Measurements from ENCODE around the gene AOPEP. TPM values are rescaled to one million over a fixed set of nuclear protein-coding genes. Genes with fewer than 3 reads are reported as not detected.

Gene AOPEP
- total RNA-seq, 1 experiment from 2014 or later, result 15.0 TPM

DNA sequence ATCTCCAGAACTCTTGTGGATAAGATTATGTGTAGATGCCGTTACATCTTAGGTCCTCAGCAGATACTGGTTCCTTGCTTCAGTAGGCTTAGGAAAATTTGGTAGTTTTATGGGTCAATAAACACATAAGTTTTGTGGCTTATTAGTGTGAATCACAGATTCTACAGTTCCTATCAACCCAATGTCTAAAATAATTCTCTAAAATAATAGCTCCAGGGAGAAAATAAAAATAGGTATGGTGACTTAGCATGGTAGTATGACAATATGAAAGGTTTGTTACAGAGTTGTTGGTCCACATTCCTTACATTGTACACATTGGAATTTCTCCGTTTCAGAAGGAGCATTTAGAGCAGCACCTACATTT lies 91.7 kb downstream of the AOPEP start:
- H3K4me2 ChIP-seq (ENCODE audit: insufficient read depth, insufficient read length, low read length), result no peak overlapping the region
- H3K27ac ChIP-seq (ENCODE audit: insufficient read length, low read depth, low read length), result no peak overlapping the region
- no peak overlapping the region for H3K56ac ChIP-seq (ENCODE audit: insufficient read length, low read depth, low read length)
- peaks cover 12 to 32% of the 10 kb centered on the region in 2 experiments for H3K4me1 Mint-ChIP-seq
- 0 out of 2 replicates have a peak, but pooled peaks cover 2% of the 10 kb centered on the region for H3K27me3 Mint-ChIP-seq (ENCODE audit: low read depth)
- H4K5ac ChIP-seq (ENCODE audit: insufficient read length, low read depth, low read length), result no peak overlapping the region
- no peaks in the 10 kb centered on the region for H3K23me2 ChIP-seq (ENCODE audit: insufficient read length, low read depth, low read length, poor library complexity, severe bottlenecking)
- no peak overlapping the region for H3K23ac ChIP-seq (ENCODE audit: insufficient read length, low read depth, low read length)
- H2BK20ac ChIP-seq (ENCODE audit: low read depth, low read length, poor library complexity, severe bottlenecking), result no peak overlapping the region
- H3K79me2 ChIP-seq (ENCODE audit: insufficient read depth, low read length), result no peaks in the 10 kb centered on the region
- H3K27me3 ChIP-seq (ENCODE audit: insufficient read depth, low read length), result no peaks in the 10 kb centered on the region
- H2AK5ac ChIP-seq (ENCODE audit: insufficient read length, low read length), result no peak overlapping the region
- H2BK15ac ChIP-seq (ENCODE audit: low read depth, low read length), result no peak overlapping the region
- H3K18ac ChIP-seq (ENCODE audit: insufficient read length, low read depth, low read length), result no peak overlapping the region
- H4K91ac ChIP-seq (ENCODE audit: insufficient read length, low read depth, low read length), result no peak overlapping the region
- H3K4me1 ChIP-seq (ENCODE audit: insufficient read depth, low read length), result no peaks in the 10 kb centered on the region
- no peaks in the 10 kb centered on the region for H3K79me1 ChIP-seq (ENCODE audit: insufficient read depth, low read depth, low read length, poor library complexity, severe bottlenecking)
- H4K20me1 ChIP-seq (ENCODE audit: control insufficient read depth, insufficient read depth, insufficient read length), result no peaks in the 10 kb centered on the region
- H3K14ac ChIP-seq (ENCODE audit: insufficient read depth, low read length), result no peak overlapping the region
- no peak overlapping the region for H3K27ac Mint-ChIP-seq
- no peak overlapping the region for H2AFZ ChIP-seq (ENCODE audit: low read length)
- no peak overlapping the region for H2BK5ac ChIP-seq (ENCODE audit: insufficient read length, low read length)
- TF ChIP-seq, protein P1, sequence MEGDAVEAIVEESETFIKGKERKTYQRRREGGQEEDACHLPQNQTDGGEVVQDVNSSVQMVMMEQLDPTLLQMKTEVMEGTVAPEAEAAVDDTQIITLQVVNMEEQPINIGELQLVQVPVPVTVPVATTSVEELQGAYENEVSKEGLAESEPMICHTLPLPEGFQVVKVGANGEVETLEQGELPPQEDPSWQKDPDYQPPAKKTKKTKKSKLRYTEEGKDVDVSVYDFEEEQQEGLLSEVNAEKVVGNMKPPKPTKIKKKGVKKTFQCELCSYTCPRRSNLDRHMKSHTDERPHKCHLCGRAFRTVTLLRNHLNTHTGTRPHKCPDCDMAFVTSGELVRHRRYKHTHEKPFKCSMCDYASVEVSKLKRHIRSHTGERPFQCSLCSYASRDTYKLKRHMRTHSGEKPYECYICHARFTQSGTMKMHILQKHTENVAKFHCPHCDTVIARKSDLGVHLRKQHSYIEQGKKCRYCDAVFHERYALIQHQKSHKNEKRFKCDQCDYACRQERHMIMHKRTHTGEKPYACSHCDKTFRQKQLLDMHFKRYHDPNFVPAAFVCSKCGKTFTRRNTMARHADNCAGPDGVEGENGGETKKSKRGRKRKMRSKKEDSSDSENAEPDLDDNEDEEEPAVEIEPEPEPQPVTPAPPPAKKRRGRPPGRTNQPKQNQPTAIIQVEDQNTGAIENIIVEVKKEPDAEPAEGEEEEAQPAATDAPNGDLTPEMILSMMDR (conservative IDR thresholded peaks at IDR 0.05), result no peak
- H3T11ph ChIP-seq (ENCODE audit: low read length), result no peak overlapping the region
- peaks cover 3 to 17% (median 6%) of the 10 kb centered on the region in 3 experiments; a peak in 6 of 7 replicates for H3K36me3 Mint-ChIP-seq (ENCODE audit: insufficient read depth in 1 of 3, low read depth in 3 of 3)
- no peaks in the 10 kb centered on the region; a peak in 1 of 5 replicates for H3K9me3 Mint-ChIP-seq
- H4K8ac ChIP-seq (replicated peaks; ENCODE audit: insufficient read length, low read depth, low read length), result no peak overlapping the region
- H3K4me3 Mint-ChIP-seq, result no peak overlapping the region
- no peaks in the 10 kb centered on the region for H3K9me3 ChIP-seq (ENCODE audit: control insufficient read depth, low read depth, low read length)
- no peak for DNase-seq
- no peak overlapping the region for H3K4ac ChIP-seq (ENCODE audit: low read depth, low read length)
- no peak overlapping the region for H2BK12ac ChIP-seq (ENCODE audit: insufficient read length, low read depth, low read length)
- H3K9ac ChIP-seq (ENCODE audit: extremely low read depth, insufficient read length, low read length), result no peak overlapping the region
- no peak overlapping the region for H2BK120ac ChIP-seq (ENCODE audit: low read depth, low read length, poor library complexity, severe bottlenecking)
- WGBS (ENCODE audit: extremely low coverage, insufficient read length, low lambda C conversion rate), result no CpG with 5 or more reads among the region's 2 CpGs
